Liver (tissue), 3 donors: ENCODE results near the gene ANKRD23.

Source experiments
- EGR1 ChIP-seq, 2 donors: IDR thresholded peaks; 2 replicates each; pipeline ENCODE4 v1.6.1; 2016 to 2018; ENCODE audit warnings: antibody characterized with exemption in 2 of 2, low read depth in 2 of 2
- FOXA1 ChIP-seq: IDR thresholded peaks from 2 replicates; pipeline ENCODE4 v1.6.1; 2016; ENCODE audit warnings: antibody characterized with exemption
- GABPA ChIP-seq, 2 donors: IDR thresholded peaks in 1 of 2; conservative IDR thresholded peaks in 1 of 2; 2 replicates each; pipeline ENCODE4 v1.6.1; 2016; ENCODE audit warnings: antibody characterized with exemption in 2 of 2, mild to moderate bottlenecking in 1 of 2, moderate library complexity in 1 of 2
- HNF4A ChIP-seq, 2 donors: conservative IDR thresholded peaks; 2 replicates each; pipeline ENCODE4 v1.6.1; 2016; ENCODE audit warnings: antibody characterized with exemption in 2 of 2, mild to moderate bottlenecking in 2 of 2
- HNF4G ChIP-seq: IDR thresholded peaks from 2 replicates; pipeline ENCODE4 v1.6.1; 2016; ENCODE audit warnings: antibody characterized with exemption
- RXRA ChIP-seq, 2 donors: IDR thresholded peaks; 2 replicates each; pipeline ENCODE4 v1.6.1; 2017 to 2018; ENCODE audit warnings: antibody characterized with exemption in 2 of 2, mild to moderate bottlenecking in 1 of 2
- SP1 ChIP-seq: IDR thresholded peaks from 2 replicates; pipeline ENCODE4 v1.6.1; 2018; ENCODE audit warnings: antibody characterized with exemption, mild to moderate bottlenecking
- TAF1 ChIP-seq: conservative IDR thresholded peaks from 2 replicates; pipeline ENCODE4 v1.6.1; 2016; ENCODE audit warnings: antibody characterized with exemption, mild to moderate bottlenecking
- YY1 ChIP-seq: IDR thresholded peaks from 2 replicates; pipeline ENCODE4 v1.6.1; 2016; ENCODE audit warnings: antibody characterized with exemption, mild to moderate bottlenecking
- TF ChIP-seq, protein P1 (sequence below): fragments of 150-350 bp; IDR thresholded peaks from 2 replicates; pipeline ENCODE4 v1.5.1; 2017; ENCODE audit warnings: improper control_type of control experiment, low read depth, low read length; ENCODE audit not compliant: missing input control
- TF ChIP-seq, protein P2 (sequence below): IDR thresholded peaks from 2 replicates; pipeline ENCODE4 v1.6.1; 2016; ENCODE audit warnings: antibody characterized with exemption
- TF ChIP-seq, protein P3 (sequence below): IDR thresholded peaks from 2 replicates; pipeline ENCODE4 v1.6.1; 2016; ENCODE audit warnings: antibody characterized with exemption, mild to moderate bottlenecking
- TF ChIP-seq, protein P4 (sequence below): IDR thresholded peaks from 2 replicates; pipeline ENCODE4 v1.6.1; 2016; ENCODE audit warnings: antibody characterized with exemption
- donor health status: healthy.
- donor health status: healthy.

DNA sequence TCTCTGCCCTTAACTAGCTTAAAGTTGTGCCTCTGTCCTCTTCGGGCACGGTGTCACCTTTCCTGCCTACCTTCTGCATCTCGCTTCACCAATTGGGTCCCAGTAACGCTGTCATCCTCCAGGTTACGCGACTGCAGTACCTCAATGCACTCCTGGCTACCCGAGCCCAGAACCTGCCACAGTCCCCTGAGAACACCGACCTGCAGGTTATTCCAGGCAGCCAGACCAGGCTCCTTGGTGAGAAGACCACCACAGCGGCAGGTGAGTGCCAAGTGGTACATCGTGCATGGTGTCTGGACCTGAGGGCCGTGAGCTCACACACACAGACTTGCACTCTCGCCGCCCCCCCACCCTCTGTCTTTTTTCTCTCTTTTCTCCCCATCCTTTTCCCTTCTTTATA, 14.9 kb downstream of the ANKRD23 start:
- TF ChIP-seq GABPA (IDR thresholded peaks at IDR 0.05 in 1 of 2, conservative IDR thresholded peaks at IDR 0.05 in 1 of 2) (no peak), HNF4G (no peak), TAF1 (no peak), EGR1 (IDR thresholded peaks at IDR 0.05; ENCODE audit: low read depth in 2 of 2) (no peak), RXRA (IDR thresholded peaks at IDR 0.05) (no peak), SP1 (no peak), FOXA1 (no peak), YY1 (no peak), HNF4A (conservative IDR thresholded peaks at IDR 0.05) (no peak)
- TF ChIP-seq, protein P1, sequence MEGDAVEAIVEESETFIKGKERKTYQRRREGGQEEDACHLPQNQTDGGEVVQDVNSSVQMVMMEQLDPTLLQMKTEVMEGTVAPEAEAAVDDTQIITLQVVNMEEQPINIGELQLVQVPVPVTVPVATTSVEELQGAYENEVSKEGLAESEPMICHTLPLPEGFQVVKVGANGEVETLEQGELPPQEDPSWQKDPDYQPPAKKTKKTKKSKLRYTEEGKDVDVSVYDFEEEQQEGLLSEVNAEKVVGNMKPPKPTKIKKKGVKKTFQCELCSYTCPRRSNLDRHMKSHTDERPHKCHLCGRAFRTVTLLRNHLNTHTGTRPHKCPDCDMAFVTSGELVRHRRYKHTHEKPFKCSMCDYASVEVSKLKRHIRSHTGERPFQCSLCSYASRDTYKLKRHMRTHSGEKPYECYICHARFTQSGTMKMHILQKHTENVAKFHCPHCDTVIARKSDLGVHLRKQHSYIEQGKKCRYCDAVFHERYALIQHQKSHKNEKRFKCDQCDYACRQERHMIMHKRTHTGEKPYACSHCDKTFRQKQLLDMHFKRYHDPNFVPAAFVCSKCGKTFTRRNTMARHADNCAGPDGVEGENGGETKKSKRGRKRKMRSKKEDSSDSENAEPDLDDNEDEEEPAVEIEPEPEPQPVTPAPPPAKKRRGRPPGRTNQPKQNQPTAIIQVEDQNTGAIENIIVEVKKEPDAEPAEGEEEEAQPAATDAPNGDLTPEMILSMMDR: no peak
- TF ChIP-seq, protein P2, sequence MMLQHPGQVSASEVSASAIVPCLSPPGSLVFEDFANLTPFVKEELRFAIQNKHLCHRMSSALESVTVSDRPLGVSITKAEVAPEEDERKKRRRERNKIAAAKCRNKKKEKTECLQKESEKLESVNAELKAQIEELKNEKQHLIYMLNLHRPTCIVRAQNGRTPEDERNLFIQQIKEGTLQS: no peak
- TF ChIP-seq, protein P3, sequence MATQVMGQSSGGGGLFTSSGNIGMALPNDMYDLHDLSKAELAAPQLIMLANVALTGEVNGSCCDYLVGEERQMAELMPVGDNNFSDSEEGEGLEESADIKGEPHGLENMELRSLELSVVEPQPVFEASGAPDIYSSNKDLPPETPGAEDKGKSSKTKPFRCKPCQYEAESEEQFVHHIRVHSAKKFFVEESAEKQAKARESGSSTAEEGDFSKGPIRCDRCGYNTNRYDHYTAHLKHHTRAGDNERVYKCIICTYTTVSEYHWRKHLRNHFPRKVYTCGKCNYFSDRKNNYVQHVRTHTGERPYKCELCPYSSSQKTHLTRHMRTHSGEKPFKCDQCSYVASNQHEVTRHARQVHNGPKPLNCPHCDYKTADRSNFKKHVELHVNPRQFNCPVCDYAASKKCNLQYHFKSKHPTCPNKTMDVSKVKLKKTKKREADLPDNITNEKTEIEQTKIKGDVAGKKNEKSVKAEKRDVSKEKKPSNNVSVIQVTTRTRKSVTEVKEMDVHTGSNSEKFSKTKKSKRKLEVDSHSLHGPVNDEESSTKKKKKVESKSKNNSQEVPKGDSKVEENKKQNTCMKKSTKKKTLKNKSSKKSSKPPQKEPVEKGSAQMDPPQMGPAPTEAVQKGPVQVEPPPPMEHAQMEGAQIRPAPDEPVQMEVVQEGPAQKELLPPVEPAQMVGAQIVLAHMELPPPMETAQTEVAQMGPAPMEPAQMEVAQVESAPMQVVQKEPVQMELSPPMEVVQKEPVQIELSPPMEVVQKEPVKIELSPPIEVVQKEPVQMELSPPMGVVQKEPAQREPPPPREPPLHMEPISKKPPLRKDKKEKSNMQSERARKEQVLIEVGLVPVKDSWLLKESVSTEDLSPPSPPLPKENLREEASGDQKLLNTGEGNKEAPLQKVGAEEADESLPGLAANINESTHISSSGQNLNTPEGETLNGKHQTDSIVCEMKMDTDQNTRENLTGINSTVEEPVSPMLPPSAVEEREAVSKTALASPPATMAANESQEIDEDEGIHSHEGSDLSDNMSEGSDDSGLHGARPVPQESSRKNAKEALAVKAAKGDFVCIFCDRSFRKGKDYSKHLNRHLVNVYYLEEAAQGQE: no peak
- TF ChIP-seq, protein P4, sequence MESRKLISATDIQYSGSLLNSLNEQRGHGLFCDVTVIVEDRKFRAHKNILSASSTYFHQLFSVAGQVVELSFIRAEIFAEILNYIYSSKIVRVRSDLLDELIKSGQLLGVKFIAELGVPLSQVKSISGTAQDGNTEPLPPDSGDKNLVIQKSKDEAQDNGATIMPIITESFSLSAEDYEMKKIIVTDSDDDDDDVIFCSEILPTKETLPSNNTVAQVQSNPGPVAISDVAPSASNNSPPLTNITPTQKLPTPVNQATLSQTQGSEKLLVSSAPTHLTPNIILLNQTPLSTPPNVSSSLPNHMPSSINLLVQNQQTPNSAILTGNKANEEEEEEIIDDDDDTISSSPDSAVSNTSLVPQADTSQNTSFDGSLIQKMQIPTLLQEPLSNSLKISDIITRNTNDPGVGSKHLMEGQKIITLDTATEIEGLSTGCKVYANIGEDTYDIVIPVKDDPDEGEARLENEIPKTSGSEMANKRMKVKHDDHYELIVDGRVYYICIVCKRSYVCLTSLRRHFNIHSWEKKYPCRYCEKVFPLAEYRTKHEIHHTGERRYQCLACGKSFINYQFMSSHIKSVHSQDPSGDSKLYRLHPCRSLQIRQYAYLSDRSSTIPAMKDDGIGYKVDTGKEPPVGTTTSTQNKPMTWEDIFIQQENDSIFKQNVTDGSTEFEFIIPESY: no peak
